ENCODE results near the gene TAS2R8. TPM values are rescaled to one million over a fixed set of nuclear protein-coding genes. Genes with fewer than 3 reads are reported as not detected.

Gene TAS2R8
- total RNA-seq, 1 donor from 2014 or later: 0.18 TPM

DNA sequence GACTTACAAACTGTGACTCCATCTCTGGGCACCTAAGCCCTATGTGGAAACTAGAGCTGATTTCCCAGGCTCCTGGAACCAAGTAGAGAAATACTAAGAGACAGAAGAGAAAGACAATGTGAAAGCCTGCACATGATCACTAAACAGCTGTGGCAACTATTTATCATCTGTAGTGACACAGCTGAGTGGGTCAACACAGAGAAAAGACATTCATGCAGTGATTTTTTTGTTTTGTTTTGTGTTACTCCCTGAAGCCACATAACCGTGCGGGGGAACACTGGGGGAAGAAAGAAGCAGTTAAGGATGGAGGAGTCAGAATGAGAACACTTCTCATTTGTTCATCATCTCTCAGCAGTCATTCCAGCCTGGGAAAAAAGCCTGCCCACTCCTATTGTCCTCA is 40.7 kb upstream of the TAS2R8 start:
- H3K4me1 Mint-ChIP-seq: no peaks in the 10 kb centered on the region
- H3K27ac Mint-ChIP-seq: no peak overlapping the region
- no peak overlapping the region for H3K4me3 Mint-ChIP-seq
- H3K9me3 Mint-ChIP-seq: no peaks in the 10 kb centered on the region
- no peaks in the 10 kb centered on the region for H3K27me3 Mint-ChIP-seq (ENCODE audit: low read depth)
- TF ChIP-seq, protein P1, sequence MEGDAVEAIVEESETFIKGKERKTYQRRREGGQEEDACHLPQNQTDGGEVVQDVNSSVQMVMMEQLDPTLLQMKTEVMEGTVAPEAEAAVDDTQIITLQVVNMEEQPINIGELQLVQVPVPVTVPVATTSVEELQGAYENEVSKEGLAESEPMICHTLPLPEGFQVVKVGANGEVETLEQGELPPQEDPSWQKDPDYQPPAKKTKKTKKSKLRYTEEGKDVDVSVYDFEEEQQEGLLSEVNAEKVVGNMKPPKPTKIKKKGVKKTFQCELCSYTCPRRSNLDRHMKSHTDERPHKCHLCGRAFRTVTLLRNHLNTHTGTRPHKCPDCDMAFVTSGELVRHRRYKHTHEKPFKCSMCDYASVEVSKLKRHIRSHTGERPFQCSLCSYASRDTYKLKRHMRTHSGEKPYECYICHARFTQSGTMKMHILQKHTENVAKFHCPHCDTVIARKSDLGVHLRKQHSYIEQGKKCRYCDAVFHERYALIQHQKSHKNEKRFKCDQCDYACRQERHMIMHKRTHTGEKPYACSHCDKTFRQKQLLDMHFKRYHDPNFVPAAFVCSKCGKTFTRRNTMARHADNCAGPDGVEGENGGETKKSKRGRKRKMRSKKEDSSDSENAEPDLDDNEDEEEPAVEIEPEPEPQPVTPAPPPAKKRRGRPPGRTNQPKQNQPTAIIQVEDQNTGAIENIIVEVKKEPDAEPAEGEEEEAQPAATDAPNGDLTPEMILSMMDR (IDR thresholded peaks at IDR 0.05; ENCODE audit: unreplicated experiment): no peak
- DNase-seq (ENCODE audit: low spot score in 2 of 2, unreplicated experiment in 2 of 2): no peak
- H3K36me3 Mint-ChIP-seq: peaks cover 29% of the 10 kb centered on the region

GRCh38 chr12:10842862-10843261 is 35.8 kb upstream of the TAS2R8 start:
- H3K27me3 Mint-ChIP-seq (ENCODE audit: low read depth): no peaks in the 10 kb centered on the region
- H3K4me1 Mint-ChIP-seq: no peaks in the 10 kb centered on the region
- TF ChIP-seq, protein P1 (IDR thresholded peaks at IDR 0.05; ENCODE audit: unreplicated experiment): no peak
- peaks cover 36% of the 10 kb centered on the region for H3K36me3 Mint-ChIP-seq
- H3K9me3 Mint-ChIP-seq: peaks cover 1% of the 10 kb centered on the region
- H3K27ac Mint-ChIP-seq: no peak overlapping the region
- no peak for DNase-seq (ENCODE audit: low spot score in 2 of 2, unreplicated experiment in 2 of 2)
- H3K4me3 Mint-ChIP-seq: no peak overlapping the region

GRCh38 chr12:10838461-10838860 is 31.4 kb upstream of the TAS2R8 start:
- H3K4me1 Mint-ChIP-seq: no peaks in the 10 kb centered on the region
- H3K4me3 Mint-ChIP-seq: no peak overlapping the region

DNA sequence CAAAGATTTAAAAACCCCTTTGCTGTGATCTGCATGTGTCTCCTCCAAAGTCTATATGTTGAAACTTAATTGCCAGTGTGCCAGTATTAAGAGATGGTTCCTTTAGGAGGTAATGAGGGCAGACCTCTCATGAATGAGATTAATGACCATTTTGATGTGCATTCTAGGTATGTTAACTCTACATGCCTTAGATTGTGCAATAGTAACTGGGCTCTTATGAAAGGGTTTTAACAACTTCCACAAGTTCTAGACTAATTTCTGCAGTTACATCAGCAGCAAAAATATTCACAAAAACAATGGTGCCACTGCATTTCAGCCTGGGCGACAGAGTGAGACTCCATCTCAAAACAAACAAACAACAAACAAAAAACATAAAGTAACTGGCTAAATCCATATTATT is 22.9 kb upstream of the TAS2R8 start:
- H3K4me3 Mint-ChIP-seq: no peak overlapping the region
- no peak overlapping the region for H3K27ac Mint-ChIP-seq
- H3K27me3 Mint-ChIP-seq (ENCODE audit: low read depth): no peaks in the 10 kb centered on the region
- no peaks in the 10 kb centered on the region for H3K9me3 Mint-ChIP-seq
- no peak for DNase-seq (ENCODE audit: low spot score in 2 of 2, unreplicated experiment in 2 of 2)
- H3K4me1 Mint-ChIP-seq: no peaks in the 10 kb centered on the region
- peaks cover 3% of the 10 kb centered on the region for H3K36me3 Mint-ChIP-seq
- TF ChIP-seq, protein P1 (IDR thresholded peaks at IDR 0.05; ENCODE audit: unreplicated experiment): no peak

More at GRCh38 chr12:10838461-10838860, 31.4 kb upstream of the TAS2R8 start:
- Mint-ChIP-seq H3K27ac (no peak overlapping the region), H3K9me3 (peaks cover 9% of the 10 kb centered on the region), H3K36me3 (peaks cover 28% of the 10 kb centered on the region), H3K27me3 (ENCODE audit: low read depth) (no peaks in the 10 kb centered on the region)
- TF ChIP-seq, protein P1 (IDR thresholded peaks at IDR 0.05; ENCODE audit: unreplicated experiment): no peak
- DNase-seq (ENCODE audit: low spot score in 2 of 2, unreplicated experiment in 2 of 2): no peak

GRCh38 chr12:10826258-10826657 is 19.2 kb upstream of the TAS2R8 start, which contains the start of gene TAS2R10:
Gene TAS2R10, minus strand, starts transcription at chr12:10826358. Its CDS starts 89 bp downstream, at chr12:10826269.
- Mint-ChIP-seq H3K27ac (peak within 1 kb of the TSS; percentile 15), H3K9me3 (no peaks in the 10 kb centered on the region), H3K36me3 (peaks cover 3% of the 10 kb centered on the region), H3K27me3 (ENCODE audit: low read depth) (no peaks in the 10 kb centered on the region), H3K4me1 (no peaks in the 10 kb centered on the region), H3K4me3 (no peak within 1 kb of the TSS)
- TF ChIP-seq, protein P1 (IDR thresholded peaks at IDR 0.05; ENCODE audit: unreplicated experiment): no peak
- DNase-seq (ENCODE audit: low spot score in 2 of 2, unreplicated experiment in 2 of 2): no peak

DNA sequence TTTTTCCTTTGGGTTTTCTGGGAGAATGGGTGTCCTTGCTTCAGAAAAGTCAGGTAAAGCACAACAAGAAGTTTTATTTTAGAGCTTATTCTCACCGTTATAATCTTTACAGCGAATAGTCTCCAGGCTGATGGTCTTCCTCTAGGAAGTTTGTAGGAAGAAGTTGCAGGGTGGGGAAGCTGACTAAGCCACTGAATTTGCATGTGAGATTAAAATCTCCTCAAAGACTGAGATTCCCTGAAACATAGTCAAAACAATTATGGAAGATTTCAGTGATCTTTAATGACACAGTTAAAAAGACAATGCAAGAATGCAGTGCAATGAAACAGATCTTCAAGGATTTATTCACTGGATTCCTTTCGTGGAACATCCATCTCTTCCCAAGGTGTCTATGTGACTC is 17.9 kb upstream of the TAS2R8 start:
- Mint-ChIP-seq H3K27me3 (ENCODE audit: low read depth) (no peaks in the 10 kb centered on the region), H3K9me3 (no peaks in the 10 kb centered on the region), H3K36me3 (no peaks in the 10 kb centered on the region), H3K27ac (no peak overlapping the region), H3K4me3 (no peak overlapping the region), H3K4me1 (no peaks in the 10 kb centered on the region)
- no peak for DNase-seq (ENCODE audit: low spot score in 2 of 2, unreplicated experiment in 2 of 2)
- TF ChIP-seq, protein P1 (IDR thresholded peaks at IDR 0.05; ENCODE audit: unreplicated experiment): no peak
